CD4-positive, alpha-beta T cell treated with Interleukin-21 for 1 hour (primary cell): ENCODE measurements around the gene RAPGEF4.
"Not testable (repeated sequence)": the region's sequence is repeated elsewhere in the genome, so short reads cannot be mapped to it uniquely, and the experiment has no call there.

ENCODE experiments used
- DNase-seq: peaks from one replicate; pipeline ENCODE4 v3.0.0-alpha.2; 2020

Gene RAPGEF4

GRCh38 chr2:172777431-172777830 is 41.8 kb downstream of the RAPGEF4 start:
- DNase-seq, result no peak

- no peak for DNase-seq
These were observed 47.0 kb downstream of the RAPGEF4 start for GRCh38 chr2:172782506-172783164.

GRCh38 chr2:172783165-172783898 is 47.7 kb downstream of the RAPGEF4 start:
- no peak for DNase-seq

GRCh38 chr2:172788871-172789270 is 53.2 kb downstream of the RAPGEF4 start:
- DNase-seq, result no peak

DNA sequence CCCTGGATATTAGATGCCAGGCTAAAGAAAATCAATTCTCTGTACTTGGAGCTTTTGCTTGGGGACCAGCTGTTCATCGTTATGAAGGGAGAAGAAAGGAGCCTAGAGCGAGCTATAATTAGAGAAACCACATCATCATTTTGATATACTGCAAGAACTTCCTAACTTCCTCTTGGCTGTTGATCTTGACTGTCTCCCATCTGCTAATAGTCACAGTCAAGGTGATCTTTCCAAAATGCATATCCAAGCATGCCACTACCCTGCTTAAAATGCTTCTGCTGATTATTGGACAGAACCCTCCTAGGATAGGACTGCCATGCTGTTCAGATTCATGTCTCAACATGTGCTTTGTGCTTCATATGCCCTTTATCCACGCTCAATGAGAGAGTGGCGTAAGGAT is 54.8 kb downstream of the RAPGEF4 start:
- no peak for DNase-seq

GRCh38 chr2:172791953-172792352 is 56.3 kb downstream of the RAPGEF4 start:
- DNase-seq, result no peak

DNA sequence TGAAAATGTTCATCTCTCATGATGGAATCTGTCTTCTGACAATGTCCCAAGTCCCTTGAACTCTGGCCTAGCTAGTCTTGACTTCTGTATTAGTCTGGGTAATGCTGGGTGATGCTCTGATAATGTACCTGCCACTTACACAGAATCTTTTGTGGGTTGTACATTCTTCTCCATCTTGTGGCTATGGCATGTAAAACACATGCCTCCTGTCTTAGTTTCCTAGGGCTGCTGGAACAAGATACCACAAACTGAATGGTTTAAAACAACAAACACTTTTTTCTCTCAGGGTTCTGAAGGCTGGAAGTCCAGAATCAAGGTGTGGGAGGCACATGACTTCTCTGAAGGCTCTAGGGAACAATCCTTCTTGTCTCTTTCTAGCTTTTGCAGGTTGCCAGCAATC is 57.1 kb downstream of the RAPGEF4 start:
- no peak for DNase-seq

GRCh38 chr2:172803308-172803707 is 67.7 kb downstream of the RAPGEF4 start:
- not testable (repeated sequence) for DNase-seq

GRCh38 chr2:172804423-172804822 is 68.8 kb downstream of the RAPGEF4 start:
- no peak for DNase-seq

DNA sequence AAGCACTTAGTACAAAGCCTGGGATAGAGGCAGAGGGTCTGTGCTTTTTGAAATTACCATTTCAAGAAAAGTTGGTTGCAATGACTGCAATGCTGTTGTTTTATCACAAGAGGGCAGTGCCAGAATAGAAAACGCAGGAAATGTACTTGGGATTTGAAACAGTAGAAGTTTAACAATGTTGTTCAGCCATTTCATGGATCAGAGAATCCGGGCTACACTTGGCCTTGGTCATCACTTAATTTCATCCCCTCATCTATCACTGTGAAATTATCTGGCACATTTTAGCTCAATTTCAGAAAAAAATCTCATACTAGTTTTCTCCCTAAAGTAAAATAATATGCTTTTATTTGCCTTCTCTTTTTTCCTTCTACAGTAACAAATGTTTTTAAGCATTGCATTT is 70.8 kb downstream of the RAPGEF4 start:
- peak; percentile 19 for DNase-seq

- DNase-seq, result no peak
These were observed 71.4 kb downstream of the RAPGEF4 start for GRCh38 chr2:172806996-172807395.

DNA sequence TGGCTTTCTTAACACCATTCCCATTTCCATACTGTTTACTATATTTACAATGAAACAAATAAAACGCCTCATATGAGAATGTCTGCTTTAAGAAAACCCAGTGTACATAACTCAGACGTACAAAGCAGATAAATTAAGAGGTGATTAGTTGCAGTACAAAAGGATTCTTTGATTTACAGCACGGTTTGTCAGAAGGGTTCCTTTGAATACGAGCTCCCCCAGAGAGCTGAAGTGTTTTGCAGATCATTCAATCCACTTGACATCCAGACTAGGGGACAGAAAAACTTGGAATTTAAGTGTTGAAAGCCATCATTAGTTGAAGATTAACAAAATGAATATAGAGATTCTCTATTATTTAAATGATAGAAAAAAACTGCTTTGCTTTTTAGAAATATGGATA is 72.5 kb downstream of the RAPGEF4 start:
- no peak for DNase-seq

DNA sequence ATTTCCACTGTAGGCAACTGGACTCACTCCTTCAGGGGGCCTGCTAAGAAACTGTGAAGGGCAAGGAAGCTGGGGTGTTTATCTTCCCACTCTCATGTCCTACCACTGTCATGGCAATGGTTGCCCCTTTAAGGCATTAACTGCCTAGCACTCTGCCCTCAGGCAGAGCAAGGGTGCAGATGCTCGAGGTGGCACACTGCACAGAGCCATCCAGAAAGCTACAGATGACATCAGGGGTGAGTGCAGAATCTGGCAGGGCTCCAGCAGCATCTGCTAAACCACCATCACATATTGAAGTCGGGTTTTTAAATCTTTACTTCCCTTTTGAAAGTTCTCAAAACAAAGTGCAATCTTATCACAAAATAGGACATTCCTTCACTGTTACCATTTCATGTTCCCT is 75.4 kb downstream of the RAPGEF4 start:
- DNase-seq, result no peak

DNA sequence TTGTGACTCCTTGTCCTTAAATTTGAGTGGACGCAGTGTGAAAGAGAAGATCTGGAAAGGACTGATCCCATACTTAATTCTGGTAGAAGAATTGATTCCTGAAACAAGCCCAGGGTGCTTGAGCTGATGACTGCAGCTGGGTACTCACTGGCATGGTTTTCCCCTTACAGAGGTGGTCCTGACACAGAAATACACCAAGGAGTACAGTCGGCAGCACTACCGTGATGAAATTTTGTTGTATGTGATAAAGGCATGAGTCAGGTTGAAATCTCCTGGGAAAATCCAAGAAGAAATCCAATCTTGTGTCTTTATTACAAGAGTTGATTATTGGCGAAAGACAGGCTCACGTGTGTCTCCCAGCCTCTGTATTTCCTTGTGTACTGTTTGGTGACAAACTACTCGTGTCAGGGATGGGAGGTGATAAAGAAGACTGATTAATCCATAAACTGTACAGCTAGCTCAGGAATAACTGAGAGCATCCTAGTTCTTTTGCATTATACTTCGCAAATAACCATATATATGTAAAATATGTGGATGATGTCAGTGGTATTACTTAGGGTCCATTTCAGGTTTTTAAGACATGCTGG is 76.6 kb downstream of the RAPGEF4 start:
- DNase-seq, result no peak

DNA sequence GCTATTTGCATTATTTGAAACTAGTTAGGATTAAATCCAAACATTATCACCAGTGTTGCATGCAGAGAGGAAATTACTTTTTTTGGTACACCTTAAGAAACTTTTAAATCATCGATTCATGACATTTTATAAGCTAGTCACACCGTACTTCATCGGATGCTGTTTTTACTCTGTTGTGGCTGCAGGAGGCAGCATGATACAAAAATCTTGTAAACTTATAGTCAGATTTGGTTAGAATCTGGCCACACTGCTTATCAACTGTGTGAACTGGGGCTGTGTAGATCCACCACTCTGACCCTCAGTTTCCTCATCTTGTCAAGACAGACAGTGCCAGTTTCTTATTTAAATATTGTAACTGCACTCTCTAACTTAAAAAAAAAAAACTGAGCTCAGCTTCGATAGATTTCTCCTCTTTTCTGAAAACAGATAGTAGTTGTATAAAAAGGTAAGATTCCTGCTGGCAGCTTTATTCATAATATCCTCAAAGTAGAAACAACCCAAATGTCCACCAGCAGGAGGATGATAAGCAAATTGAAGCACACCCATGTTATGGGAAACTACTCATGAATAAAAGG is 77.8 kb downstream of the RAPGEF4 start:
- DNase-seq, result no peak

- no peak for DNase-seq
These were observed 81.8 kb downstream of the RAPGEF4 start for GRCh38 chr2:172817411-172817810.

- DNase-seq, result no peak
These were observed 84.3 kb downstream of the RAPGEF4 start for GRCh38 chr2:172819943-172820342.

DNA sequence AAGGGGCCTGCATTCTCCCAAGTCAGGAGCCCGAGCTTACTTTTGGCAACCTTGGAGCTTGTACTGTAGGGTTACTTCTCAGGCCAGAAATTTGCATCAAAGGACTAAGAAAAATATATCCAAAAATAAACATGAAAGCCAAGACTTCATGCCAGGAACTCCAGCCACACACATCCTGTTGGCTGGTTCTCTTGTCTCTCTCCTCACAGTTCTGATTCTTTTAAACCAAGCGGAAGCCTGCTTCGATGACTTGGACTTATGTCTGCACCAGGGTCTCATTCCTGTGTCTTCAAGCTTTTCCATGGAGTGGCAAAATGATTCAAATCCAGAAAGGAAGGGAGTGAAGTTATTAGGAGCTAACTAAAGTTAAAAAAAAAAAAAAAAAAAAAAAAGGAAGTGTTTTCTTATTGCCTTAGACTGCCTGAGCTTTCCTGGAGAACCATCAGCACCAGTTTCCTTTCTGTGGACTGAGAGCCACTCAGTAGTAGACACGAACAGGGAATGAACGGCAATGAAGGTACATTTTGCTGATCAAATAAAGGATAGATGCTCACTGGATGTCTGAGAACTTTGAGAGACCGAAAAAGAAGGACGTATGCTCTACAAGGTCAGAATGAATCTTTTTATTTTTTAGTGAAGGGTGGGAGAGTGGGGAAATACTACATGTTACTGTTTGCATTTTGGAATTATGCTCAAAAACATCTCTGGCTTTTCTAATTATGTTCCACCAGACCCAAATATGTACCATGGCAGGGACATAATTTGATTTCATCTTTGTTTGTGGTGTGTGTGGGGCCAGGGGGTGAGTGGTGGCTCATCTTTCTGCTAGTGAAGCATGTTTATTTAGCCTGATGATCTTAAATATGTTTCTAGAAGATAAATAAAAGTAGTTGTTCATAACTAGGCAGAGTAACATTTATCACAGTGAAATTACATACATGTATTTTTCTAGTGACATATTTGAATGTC is 86.0 kb downstream of the RAPGEF4 start:
- no peak for DNase-seq

- DNase-seq, result no peak
These were observed 86.9 kb downstream of the RAPGEF4 start for GRCh38 chr2:172822585-172822984.

DNA sequence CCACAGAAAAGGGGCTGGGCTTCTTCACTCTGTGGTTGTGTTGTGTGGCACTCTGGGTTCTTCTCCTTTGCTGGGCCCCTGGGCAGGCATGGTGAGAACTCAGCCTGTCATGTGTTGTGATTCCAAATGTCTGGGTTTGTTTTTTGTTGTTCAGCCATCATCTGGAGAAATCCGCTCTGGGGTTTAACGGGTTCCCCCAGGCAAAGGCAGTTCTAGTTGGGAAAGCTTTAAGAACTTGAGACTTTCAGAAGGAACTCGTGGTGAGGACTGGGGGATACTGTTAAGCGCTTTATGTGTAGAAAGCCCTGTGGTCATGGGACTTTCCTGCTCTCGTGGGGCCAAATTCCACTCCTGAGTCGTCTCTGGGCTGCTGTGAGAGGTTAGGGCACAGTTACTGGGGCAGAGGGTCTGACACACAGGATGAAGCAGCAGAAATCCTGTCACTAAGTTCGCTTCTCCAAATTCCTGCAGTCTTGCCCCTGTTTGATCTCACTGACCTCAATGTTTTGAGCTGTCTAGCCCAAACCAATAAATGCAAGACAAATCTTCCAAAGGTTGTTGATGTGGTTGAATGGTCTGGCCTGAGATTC is 87.7 kb downstream of the RAPGEF4 start:
- DNase-seq, result no peak

DNA sequence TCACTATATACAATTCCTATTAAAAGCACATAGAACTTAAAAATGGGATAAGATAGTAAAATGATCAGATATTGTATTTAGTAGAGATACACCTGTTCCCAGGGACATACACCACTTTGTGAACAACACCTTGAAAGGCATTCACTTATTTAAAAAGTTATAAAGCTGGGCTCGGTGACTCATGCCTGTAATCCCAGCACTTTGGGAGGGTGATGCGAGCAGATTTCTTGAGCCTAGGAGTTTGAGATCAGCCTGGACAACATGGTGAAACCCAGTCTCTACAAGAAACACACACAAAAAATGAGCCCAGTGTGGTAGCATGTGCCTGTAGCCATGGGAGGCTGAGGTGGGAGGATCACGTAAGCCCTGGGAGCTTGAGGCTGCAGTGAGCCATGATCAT is 90.9 kb downstream of the RAPGEF4 start:
- no peak for DNase-seq

DNA sequence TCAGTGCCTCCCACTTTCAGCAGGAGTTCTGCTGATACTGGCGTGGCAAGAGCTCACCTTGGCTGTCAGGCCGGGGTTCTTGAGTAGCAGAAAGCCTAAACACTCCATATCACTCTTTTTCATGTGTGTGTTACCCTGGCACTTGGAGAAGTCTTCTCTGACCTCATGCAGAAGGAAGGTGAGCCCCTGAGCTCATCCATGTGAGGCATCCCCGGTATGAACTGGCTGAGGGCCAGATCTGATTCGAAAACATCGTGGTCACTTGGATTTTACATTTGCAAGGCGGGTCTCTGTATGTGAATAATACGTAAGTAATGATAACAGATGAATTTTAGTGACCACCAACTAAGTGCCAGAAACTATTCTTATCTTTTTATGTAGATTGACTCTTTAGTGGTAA is 93.6 kb downstream of the RAPGEF4 start:
- no peak for DNase-seq
